Esophagus mucosa (tissue), 1 donor: Measurements from ENCODE around the gene ZNF513. TPM values are rescaled to one million over a fixed set of nuclear protein-coding genes. Genes with fewer than 3 reads are reported as not detected.
"Not testable (repeated sequence)": the region's sequence is repeated elsewhere in the genome, so short reads cannot be mapped to it uniquely, and the experiment has no call there.

ENCODE experiments used
- ATAC-seq: fragments of 200-7000 bp; cut with Tn5 transposase; one replicate; pipeline ENCODE4 v1.9.1; 2020
- total RNA-seq: library from RNA; stranded (reverse); gene quantifications from one replicate; pipeline ENCODE4 v1.2.4, GENCODE V29; 2023
- donor health status: DM: yes; HTN: yes; CAD: no.

ZNF513 gene
- total RNA-seq, result 11.4 TPM

GRCh38 chr2:27380626-27381545 lies at the start of gene ZNF513:
Gene ZNF513, minus strand, starts transcription at chr2:27380734. Its CDS starts 208 bp downstream, at chr2:27380526.
- peak; percentile 91 for ATAC-seq

GRCh38 chr2:27428978-27429541 lies 48.5 kb upstream of the ZNF513 start:
- ATAC-seq, result peak; percentile 91

GRCh38 chr2:27428213-27428977 lies 47.9 kb upstream of the ZNF513 start, which contains the start of gene NRBP1:
Gene NRBP1, plus strand, starts transcription at chr2:27428631. Its CDS starts 4,643 bp downstream, at chr2:27433274.
- ATAC-seq, result peak; percentile 96

GRCh38 chr2:27427863-27428212 lies 47.3 kb upstream of the ZNF513 start:
- no peak for ATAC-seq

- ATAC-seq, result not testable (repeated sequence)
Observed at GRCh38 chr2:27425039-27425438, 44.5 kb upstream of the ZNF513 start.

GRCh38 chr2:27422958-27423357 lies 42.4 kb upstream of the ZNF513 start:
- no peak for ATAC-seq

GRCh38 chr2:27421660-27422250 lies 41.2 kb upstream of the ZNF513 start:
- no peak for ATAC-seq

GRCh38 chr2:27420996-27421395 lies 40.5 kb upstream of the ZNF513 start:
- ATAC-seq, result no peak

- no peak for ATAC-seq
Observed at GRCh38 chr2:27416151-27416550, 35.6 kb upstream of the ZNF513 start.

- no peak for ATAC-seq
Observed at GRCh38 chr2:27412419-27413152, 32.1 kb upstream of the ZNF513 start.

- ATAC-seq, result peak; percentile 99
Observed at GRCh38 chr2:27409321-27410073, 29.0 kb upstream of the ZNF513 start, which contains the start of gene PPM1G. Gene PPM1G, minus strand, starts transcription at chr2:27409591. Its CDS starts 169 bp downstream, at chr2:27409422.

GRCh38 chr2:27408601-27409320 lies 28.2 kb upstream of the ZNF513 start:
- peak; percentile 39 for ATAC-seq

- ATAC-seq, result no peak
Observed at GRCh38 chr2:27407798-27408491, 27.4 kb upstream of the ZNF513 start.

GRCh38 chr2:27400348-27401135 lies 20.0 kb upstream of the ZNF513 start:
- no peak for ATAC-seq

- ATAC-seq, result no peak
Observed at GRCh38 chr2:27398962-27399361, 18.4 kb upstream of the ZNF513 start.

- ATAC-seq, result no peak
Observed at GRCh38 chr2:27393225-27393624, 12.7 kb upstream of the ZNF513 start.

GRCh38 chr2:27390822-27391679 lies 10.5 kb upstream of the ZNF513 start:
- ATAC-seq, result no peak
